ENCODE results near the gene RPL13A.

The RPL13A gene

DNA sequence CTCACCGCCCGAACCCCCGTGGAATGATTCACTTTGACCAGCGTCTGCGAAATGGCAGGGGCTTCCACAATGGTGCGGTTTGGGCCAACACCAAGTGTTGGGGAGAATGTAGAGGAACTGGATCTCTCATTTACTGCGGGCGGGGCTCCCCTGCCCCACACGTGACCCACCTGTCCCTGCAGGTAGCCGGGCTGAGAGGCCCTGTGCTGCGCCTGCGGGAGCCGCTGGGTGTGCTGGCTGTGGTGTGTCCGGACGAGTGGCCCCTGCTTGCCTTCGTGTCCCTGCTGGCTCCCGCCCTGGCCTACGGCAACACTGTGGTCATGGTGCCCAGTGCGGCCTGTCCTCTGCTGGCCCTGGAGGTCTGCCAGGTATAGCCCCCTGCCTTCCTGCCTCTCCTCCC lies 19.2 kb upstream of the RPL13A start:
- no peaks in the 10 kb centered on the region for H3K27me3 ChIP-seq (ENCODE audit: insufficient read depth, low read length, poor library complexity)
- H2AK5ac ChIP-seq (ENCODE audit: low read length): no peak overlapping the region
- no peak overlapping the region for H2BK15ac ChIP-seq (replicated peaks; ENCODE audit: low read depth)
- no peak overlapping the region for H3K4me2 ChIP-seq (ENCODE audit: low read length)
- H4K5ac ChIP-seq (ENCODE audit: low read length): no peak overlapping the region
- no peak overlapping the region for H2BK5ac ChIP-seq (ENCODE audit: low read length)
- no peak overlapping the region for H3K23ac ChIP-seq (ENCODE audit: low read length)
- peak overlapping the region; percentile 10 for H3K27ac ChIP-seq (ENCODE audit: low read depth, low read length)
- H3K18ac ChIP-seq (ENCODE audit: low read length): no peak overlapping the region
- H2BK120ac ChIP-seq (ENCODE audit: low read depth, low read length): no peak overlapping the region
- H3K79me2 ChIP-seq (ENCODE audit: control insufficient read depth, insufficient read depth, low read length): no peaks in the 10 kb centered on the region
- no peak overlapping the region for H3K9ac ChIP-seq (ENCODE audit: low read length)
- DNase-seq: no peak
- no peaks in the 10 kb centered on the region for H3K4me1 ChIP-seq (ENCODE audit: control insufficient read depth, low read depth, low read length)
- H4K8ac ChIP-seq (ENCODE audit: low read depth, low read length): no peak overlapping the region
- H3K79me1 ChIP-seq (ENCODE audit: low read length): no peaks in the 10 kb centered on the region
- no peak overlapping the region for H3K4me3 ChIP-seq (ENCODE audit: low read length)
- no peak overlapping the region for H3K56ac ChIP-seq (ENCODE audit: low read length)
- peaks cover 2% of the 10 kb centered on the region for H3K36me3 ChIP-seq (ENCODE audit: control insufficient read depth, insufficient read depth, low read length)
- no peak overlapping the region for H3K4ac ChIP-seq (ENCODE audit: low read depth, low read length)
- no CpG with 5 or more reads among the region's 19 CpGs for WGBS (ENCODE audit: extremely low coverage, insufficient coverage, low lambda C conversion rate)

DNA sequence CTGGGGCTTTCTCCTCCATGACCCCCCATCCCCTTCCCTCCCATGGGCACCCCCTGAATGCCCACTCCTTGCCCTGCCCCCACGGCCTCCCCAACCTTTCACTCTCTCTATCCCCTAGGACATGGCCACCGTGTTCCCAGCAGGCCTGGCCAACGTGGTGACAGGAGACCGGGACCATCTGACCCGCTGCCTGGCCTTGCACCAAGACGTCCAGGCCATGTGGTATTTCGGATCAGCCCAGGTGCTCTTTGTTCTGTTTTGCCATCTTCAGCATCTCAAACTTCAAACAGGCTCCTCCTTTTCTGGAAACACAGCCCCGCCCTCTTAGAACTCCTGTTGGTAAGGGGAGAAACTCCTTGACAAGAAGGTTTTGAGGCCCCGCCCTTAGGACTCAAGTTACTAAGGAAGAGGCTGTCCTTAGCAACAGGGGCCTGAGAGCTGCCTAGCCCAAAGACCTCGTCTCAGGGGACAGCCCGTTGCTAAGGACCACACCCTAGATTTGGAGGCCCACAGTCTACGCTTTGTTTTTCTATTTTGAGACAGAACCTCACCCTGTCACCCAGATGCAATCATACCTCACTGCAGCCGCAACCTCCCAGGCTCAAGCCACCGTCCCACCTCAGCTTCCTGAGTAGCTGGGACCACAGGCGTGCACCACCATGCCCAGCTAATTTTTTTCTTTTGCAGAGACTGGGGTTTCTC lies 18.5 kb upstream of the RPL13A start:
- no peak overlapping the region for H3K9ac ChIP-seq (ENCODE audit: low read length)
- H3K27me3 ChIP-seq (ENCODE audit: insufficient read depth, low read length, poor library complexity): no peaks in the 10 kb centered on the region
- no CpG with 5 or more reads among the region's 15 CpGs for WGBS (ENCODE audit: extremely low coverage, insufficient coverage, low lambda C conversion rate)
- H3K4me1 ChIP-seq (ENCODE audit: control insufficient read depth, low read depth, low read length): no peaks in the 10 kb centered on the region
- peaks cover 2% of the 10 kb centered on the region for H3K36me3 ChIP-seq (ENCODE audit: control insufficient read depth, insufficient read depth, low read length)
- H2BK5ac ChIP-seq (ENCODE audit: low read length): no peak overlapping the region
- DNase-seq: peak; percentile 95
- no peak overlapping the region for H3K4ac ChIP-seq (ENCODE audit: low read depth, low read length)
- no peak overlapping the region for H3K27ac ChIP-seq (ENCODE audit: low read depth, low read length)
- H4K5ac ChIP-seq (ENCODE audit: low read length): no peak overlapping the region
- no peak overlapping the region for H3K18ac ChIP-seq (ENCODE audit: low read length)
- H3K79me1 ChIP-seq (ENCODE audit: low read length): no peaks in the 10 kb centered on the region
- no peak overlapping the region for H2BK120ac ChIP-seq (ENCODE audit: low read depth, low read length)
- no peak overlapping the region for H3K4me3 ChIP-seq (ENCODE audit: low read length)
- H3K4me2 ChIP-seq (ENCODE audit: low read length): no peak overlapping the region
- no peak overlapping the region for H2BK15ac ChIP-seq (replicated peaks; ENCODE audit: low read depth)
- no peak overlapping the region for H3K23ac ChIP-seq (ENCODE audit: low read length)
- no peak overlapping the region for H3K56ac ChIP-seq (ENCODE audit: low read length)
- no peak overlapping the region for H4K8ac ChIP-seq (ENCODE audit: low read depth, low read length)
- no peaks in the 10 kb centered on the region for H3K79me2 ChIP-seq (ENCODE audit: control insufficient read depth, insufficient read depth, low read length)
- H2AK5ac ChIP-seq (ENCODE audit: low read length): no peak overlapping the region

DNA sequence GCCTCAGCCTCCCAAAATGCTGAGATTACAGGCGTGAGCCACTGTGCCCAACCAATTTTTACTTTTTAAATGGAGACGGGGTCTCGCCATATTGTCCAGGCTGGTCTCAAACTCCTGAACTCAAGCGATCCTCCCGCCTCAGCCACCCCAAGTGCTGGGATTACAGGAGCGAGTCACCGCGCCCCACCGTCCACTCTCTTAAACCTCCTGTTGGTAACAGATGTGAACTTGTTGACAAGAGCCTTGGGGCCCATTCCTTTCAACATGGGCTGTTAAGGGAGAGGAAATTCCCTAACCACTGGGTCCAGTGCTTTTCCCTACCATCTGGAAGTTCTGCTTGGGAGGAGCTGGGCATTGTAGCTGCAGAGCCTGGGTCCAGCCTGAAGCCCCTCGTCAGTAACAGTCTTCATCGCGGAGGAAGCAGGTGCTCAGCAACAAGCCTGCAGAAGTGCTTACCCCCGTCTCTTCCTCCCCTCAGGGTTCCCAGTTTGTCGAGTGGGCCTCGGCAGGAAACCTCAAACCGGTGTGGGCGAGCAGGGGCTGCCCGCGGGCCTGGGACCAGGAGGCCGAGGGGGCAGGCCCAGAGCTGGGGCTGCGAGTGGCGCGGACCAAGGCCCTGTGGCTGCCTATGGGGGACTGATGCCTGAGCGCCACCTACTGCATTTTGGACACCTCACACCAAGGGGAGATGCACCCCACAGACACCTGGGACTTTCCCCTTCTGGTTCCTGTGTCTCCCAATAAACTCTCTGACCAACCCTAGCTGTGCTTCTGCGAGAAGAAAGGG lies 17.4 kb upstream of the RPL13A start:
- H3K23ac ChIP-seq (ENCODE audit: low read length): no peak overlapping the region
- H3K36me3 ChIP-seq (ENCODE audit: control insufficient read depth, insufficient read depth, low read length): peaks cover 2% of the 10 kb centered on the region
- no peak overlapping the region for H3K56ac ChIP-seq (ENCODE audit: low read length)
- no peak overlapping the region for H3K9ac ChIP-seq (ENCODE audit: low read length)
- no peaks in the 10 kb centered on the region for H3K27me3 ChIP-seq (ENCODE audit: insufficient read depth, low read length, poor library complexity)
- no peak overlapping the region for H2AK5ac ChIP-seq (ENCODE audit: low read length)
- no peak overlapping the region for H3K18ac ChIP-seq (ENCODE audit: low read length)
- H4K8ac ChIP-seq (ENCODE audit: low read depth, low read length): no peak overlapping the region
- WGBS (ENCODE audit: extremely low coverage, insufficient coverage, low lambda C conversion rate): no CpG with 5 or more reads among the region's 25 CpGs
- H2BK5ac ChIP-seq (ENCODE audit: low read length): no peak overlapping the region
- H3K4me1 ChIP-seq (ENCODE audit: control insufficient read depth, low read depth, low read length): no peaks in the 10 kb centered on the region
- H4K5ac ChIP-seq (ENCODE audit: low read length): no peak overlapping the region
- H3K79me2 ChIP-seq (ENCODE audit: control insufficient read depth, insufficient read depth, low read length): no peaks in the 10 kb centered on the region
- no peak overlapping the region for H2BK120ac ChIP-seq (ENCODE audit: low read depth, low read length)
- no peak overlapping the region for H3K4me3 ChIP-seq (ENCODE audit: low read length)
- no peak overlapping the region for H3K4me2 ChIP-seq (ENCODE audit: low read length)
- H3K27ac ChIP-seq (ENCODE audit: low read depth, low read length): no peak overlapping the region
- no peaks in the 10 kb centered on the region for H3K79me1 ChIP-seq (ENCODE audit: low read length)
- no peak overlapping the region for H2BK15ac ChIP-seq (replicated peaks; ENCODE audit: low read depth)
- DNase-seq: no peak
- H3K4ac ChIP-seq (ENCODE audit: low read depth, low read length): no peak overlapping the region

DNA sequence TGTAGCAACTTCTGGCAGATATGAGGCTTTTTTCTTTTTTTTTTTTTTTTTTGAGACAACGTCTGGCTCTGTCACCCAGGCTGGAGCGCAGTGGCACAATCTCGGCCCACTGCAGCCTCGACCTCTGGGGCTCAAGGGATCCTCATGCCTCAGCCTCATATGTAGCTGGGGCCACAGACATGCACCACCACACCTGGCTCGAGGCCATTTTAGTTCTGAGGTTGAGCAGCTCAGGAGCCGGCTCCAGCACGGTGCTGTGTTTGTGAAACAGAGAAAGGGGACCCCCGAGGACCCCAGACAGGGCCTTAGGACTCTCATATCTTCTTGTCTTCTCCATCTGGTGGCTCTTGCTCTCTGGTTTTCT lies 16.8 kb upstream of the RPL13A start:
- Histone ChIP-seq H3K4me1 (ENCODE audit: control insufficient read depth, low read depth, low read length) (no peaks in the 10 kb centered on the region), H3K56ac (ENCODE audit: low read length) (no peak overlapping the region), H3K4ac (ENCODE audit: low read depth, low read length) (no peak overlapping the region), H3K27ac (ENCODE audit: low read depth, low read length) (no peak overlapping the region), H3K23ac (ENCODE audit: low read length) (no peak overlapping the region), H3K9ac (ENCODE audit: low read length) (no peak overlapping the region), H3K79me2 (ENCODE audit: control insufficient read depth, insufficient read depth, low read length) (no peaks in the 10 kb centered on the region), H3K4me2 (ENCODE audit: low read length) (no peak overlapping the region), H3K4me3 (ENCODE audit: low read length) (no peak overlapping the region), H3K18ac (ENCODE audit: low read length) (no peak overlapping the region), H2BK5ac (ENCODE audit: low read length) (no peak overlapping the region), H3K36me3 (ENCODE audit: control insufficient read depth, insufficient read depth, low read length) (peaks cover 2% of the 10 kb centered on the region), H2AK5ac (ENCODE audit: low read length) (no peak overlapping the region), H3K79me1 (ENCODE audit: low read length) (no peaks in the 10 kb centered on the region), H2BK120ac (ENCODE audit: low read depth, low read length) (no peak overlapping the region), H4K5ac (ENCODE audit: low read length) (no peak overlapping the region), H2BK15ac (replicated peaks; ENCODE audit: low read depth) (no peak overlapping the region), H3K27me3 (ENCODE audit: insufficient read depth, low read length, poor library complexity) (no peaks in the 10 kb centered on the region), H4K8ac (ENCODE audit: low read depth, low read length) (no peak overlapping the region)
- WGBS (ENCODE audit: extremely low coverage, insufficient coverage, low lambda C conversion rate): no CpG with 5 or more reads among the region's 8 CpGs
- DNase-seq: no peak

DNA sequence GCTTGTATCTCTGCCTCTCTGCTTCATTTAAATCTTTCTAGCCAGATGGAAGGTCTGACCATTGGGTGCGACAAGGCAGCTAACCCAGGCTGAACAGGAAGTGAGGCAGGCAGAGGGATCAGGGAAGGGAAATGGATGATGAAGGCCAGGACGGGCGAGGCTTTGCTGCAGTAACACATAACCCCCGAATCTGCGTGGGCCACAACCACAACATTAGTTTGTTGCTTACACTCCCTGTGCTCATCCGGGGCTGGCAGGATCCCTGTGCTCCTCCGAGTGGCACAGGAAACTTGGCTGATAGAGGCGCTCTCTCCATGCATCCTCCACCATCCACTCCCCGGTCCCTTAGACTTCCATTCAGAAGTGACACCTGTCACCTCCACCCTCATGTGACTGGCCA lies 14.5 kb upstream of the RPL13A start:
- Histone ChIP-seq H3K56ac (ENCODE audit: low read length) (no peak overlapping the region), H4K8ac (ENCODE audit: low read depth, low read length) (no peak overlapping the region), H3K79me1 (ENCODE audit: low read length) (no peaks in the 10 kb centered on the region), H3K27ac (ENCODE audit: low read depth, low read length) (no peak overlapping the region), H3K4me1 (ENCODE audit: control insufficient read depth, low read depth, low read length) (no peaks in the 10 kb centered on the region), H3K4me3 (ENCODE audit: low read length) (no peak overlapping the region), H4K5ac (ENCODE audit: low read length) (no peak overlapping the region), H2AK5ac (ENCODE audit: low read length) (no peak overlapping the region), H3K36me3 (ENCODE audit: control insufficient read depth, insufficient read depth, low read length) (peaks cover 2% of the 10 kb centered on the region), H2BK5ac (ENCODE audit: low read length) (no peak overlapping the region), H2BK15ac (replicated peaks; ENCODE audit: low read depth) (no peak overlapping the region), H3K4ac (ENCODE audit: low read depth, low read length) (no peak overlapping the region), H3K18ac (ENCODE audit: low read length) (no peak overlapping the region), H3K4me2 (ENCODE audit: low read length) (no peak overlapping the region), H3K27me3 (ENCODE audit: insufficient read depth, low read length, poor library complexity) (no peaks in the 10 kb centered on the region), H2BK120ac (ENCODE audit: low read depth, low read length) (no peak overlapping the region), H3K79me2 (ENCODE audit: control insufficient read depth, insufficient read depth, low read length) (no peaks in the 10 kb centered on the region), H3K23ac (ENCODE audit: low read length) (no peak overlapping the region), H3K9ac (ENCODE audit: low read length) (no peak overlapping the region)
- no peak for DNase-seq
- no CpG with 5 or more reads among the region's 9 CpGs for WGBS (ENCODE audit: extremely low coverage, insufficient coverage, low lambda C conversion rate)

All from mesendoderm (in vitro differentiated cells).